GM04504 (cell line): Measurements from ENCODE around the gene WDR20.
"Not testable (repeated sequence)": the region's sequence is repeated elsewhere in the genome, so short reads cannot be mapped to it uniquely, and the experiment has no call there.

Experiments
- DNase-seq: peaks from one replicate; pipeline ENCODE4 v3.0.0-alpha.2; 2012; ENCODE audit warnings: low read depth

Gene WDR20

GRCh38 chr14:102131741-102132140 is 8.0 kb upstream of the WDR20 start:
- no peak for DNase-seq

GRCh38 chr14:102134021-102134420 is 5.7 kb upstream of the WDR20 start:
- DNase-seq, result not testable (repeated sequence)

DNA sequence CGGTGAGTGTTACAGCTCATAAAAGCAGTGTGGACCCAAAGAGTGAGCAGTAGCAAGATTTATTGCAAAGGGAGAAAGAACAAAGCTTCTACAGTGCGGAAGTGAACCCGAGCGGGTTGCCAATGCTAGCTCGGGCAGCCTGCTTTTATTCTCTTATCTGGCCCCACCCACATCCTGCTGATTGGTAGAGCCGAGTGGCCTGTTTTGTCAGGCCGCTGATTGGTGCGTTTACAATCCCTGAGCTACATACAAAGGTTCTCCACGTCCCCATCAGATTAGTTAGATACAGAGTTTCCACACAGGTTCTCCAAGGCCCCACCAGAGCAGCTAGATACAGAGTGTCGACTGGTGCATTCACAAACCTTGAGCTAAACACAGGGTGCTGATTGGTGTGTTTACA is 5.0 kb upstream of the WDR20 start:
- not testable (repeated sequence) for DNase-seq

GRCh38 chr14:102135456-102135855 is 4.2 kb upstream of the WDR20 start:
- DNase-seq, result not testable (repeated sequence)

- DNase-seq, result no peak
Measured at GRCh38 chr14:102138535-102138934, 1.2 kb upstream of the WDR20 start.

GRCh38 chr14:102138961-102139285 is 774 bp upstream of the WDR20 start:
- DNase-seq, result no peak

DNA sequence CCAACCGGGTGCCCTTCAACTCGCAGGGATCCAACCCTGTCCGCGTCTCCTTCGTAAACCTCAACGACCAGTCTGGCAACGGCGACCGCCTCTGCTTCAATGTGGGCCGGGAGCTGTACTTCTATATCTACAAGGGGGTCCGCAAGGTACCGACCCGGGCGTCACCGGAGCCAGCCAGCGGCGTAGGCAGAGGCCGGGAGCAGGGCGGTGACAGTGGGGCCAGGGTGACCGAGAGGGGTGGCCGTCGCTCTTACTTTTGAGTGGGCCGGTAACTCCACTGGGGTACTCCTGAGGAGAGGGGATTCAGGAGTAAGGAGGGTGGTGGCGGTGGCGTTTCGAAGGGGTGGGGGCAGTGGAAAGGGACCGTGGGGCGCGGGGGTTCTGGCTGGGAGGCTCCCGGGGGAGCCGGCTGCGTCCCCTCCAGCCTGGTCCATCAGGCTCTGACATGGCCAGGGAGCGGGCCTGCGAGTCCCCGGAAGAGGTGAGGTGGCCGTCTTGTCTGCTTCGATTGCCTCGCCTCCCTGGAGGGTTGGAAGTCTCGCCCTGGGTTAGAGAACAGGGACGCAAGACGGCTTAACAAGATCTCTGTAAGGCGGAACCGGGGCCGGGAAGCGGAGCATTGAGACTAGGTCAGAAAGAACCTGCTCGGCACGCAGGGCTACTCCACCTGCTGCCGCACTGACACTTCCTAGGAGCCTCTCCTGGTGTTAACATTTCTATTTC is 491 bp downstream of the WDR20 start:
- no peak for DNase-seq

DNA sequence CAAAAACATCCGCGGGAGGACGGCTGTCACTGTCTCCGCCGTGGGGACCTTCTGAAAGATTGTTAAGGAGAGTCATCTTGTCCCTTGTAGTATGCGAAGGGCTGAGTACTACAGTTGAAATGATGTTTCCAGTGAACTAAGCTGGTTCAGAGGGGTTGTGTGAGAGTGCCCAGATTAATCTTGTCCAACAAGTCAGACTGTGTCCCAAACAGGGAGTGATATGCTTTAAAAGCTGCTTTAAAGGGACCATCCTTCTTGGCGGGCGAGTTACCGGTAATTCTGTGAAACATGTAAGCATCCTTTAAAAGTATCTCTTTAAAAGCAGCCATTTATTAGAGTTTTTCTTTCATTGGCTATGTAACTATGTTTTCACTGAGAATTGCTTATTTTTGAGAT is 1.1 kb downstream of the WDR20 start:
- no peak for DNase-seq

DNA sequence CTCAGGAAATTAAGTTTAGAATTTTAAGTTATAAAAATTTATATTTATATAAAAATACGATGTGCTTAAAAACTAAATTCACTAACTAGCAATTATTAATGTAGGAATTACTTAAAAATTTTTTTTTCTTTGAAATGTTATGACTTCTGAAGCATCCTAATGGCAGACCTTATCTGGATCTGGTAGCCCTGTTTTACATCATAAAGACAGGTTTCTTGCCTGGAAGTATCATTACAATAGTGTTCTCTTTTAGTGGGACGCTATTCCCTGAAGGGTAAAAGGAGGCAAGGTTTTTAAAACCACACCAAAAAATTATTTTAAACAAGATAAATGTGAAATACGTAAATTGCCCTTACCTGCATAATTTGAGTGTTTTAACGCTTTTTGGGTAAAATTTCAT is 2.1 kb downstream of the WDR20 start:
- no peak for DNase-seq

DNA sequence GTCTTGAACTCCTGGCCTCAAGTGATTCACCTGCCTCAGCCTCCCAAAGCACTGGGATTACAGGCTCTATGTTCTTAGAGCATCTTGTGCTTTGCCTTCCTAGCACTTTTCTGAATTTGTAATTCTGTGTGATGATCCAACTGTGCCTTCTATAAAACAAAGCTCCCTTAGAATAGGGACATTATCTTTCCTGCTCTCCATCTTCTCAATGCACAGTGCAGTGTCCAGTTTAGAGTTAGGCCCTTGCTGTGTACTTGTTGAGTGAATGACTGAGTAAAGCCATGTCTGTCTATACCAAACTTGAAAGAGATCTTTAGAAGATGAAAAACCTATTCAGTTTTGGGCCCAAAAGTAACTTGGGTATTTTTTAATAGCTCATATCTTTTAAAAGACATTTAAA is 5.2 kb downstream of the WDR20 start:
- DNase-seq, result no peak

DNA sequence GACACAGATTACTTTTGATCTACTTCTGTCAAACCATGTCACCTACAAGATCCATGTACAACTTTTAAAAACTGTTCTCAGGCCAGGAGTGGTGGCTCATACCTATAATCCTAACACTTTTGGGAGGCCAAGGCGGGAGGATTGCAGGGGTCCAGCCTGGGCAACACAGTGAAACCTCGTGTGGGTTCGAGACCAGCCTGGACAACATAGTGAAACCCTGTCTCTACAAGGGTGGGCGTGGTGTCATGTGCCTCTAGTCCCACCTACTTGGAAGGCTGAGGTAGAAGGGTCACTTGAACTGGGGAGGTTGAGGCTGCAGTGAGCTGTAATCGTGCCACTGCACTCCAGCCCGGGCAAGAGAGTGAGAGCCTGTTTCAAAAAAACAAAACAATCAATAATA is 5.7 kb downstream of the WDR20 start:
- DNase-seq, result no peak

GRCh38 chr14:102146423-102146822 is 6.7 kb downstream of the WDR20 start:
- DNase-seq, result no peak

DNA sequence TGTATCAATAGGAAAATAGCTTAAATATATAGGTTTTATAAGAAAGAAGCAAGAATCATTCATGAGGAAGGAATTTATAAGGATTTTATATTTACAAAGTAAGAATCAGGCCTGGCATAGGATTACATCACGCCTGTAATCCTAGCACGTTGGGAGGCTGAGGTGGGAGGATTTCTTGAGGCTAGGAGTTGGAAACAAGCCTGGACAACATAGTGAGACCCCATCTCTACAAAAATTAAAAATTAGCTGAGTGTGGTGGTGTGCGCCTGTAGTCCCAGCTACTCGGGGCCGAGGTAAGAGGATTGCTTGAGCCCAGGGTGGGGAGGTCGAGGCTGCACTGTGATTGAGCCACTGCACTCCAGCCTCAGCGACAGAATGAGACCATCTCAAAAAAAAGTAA is 10.4 kb downstream of the WDR20 start:
- no peak for DNase-seq

DNA sequence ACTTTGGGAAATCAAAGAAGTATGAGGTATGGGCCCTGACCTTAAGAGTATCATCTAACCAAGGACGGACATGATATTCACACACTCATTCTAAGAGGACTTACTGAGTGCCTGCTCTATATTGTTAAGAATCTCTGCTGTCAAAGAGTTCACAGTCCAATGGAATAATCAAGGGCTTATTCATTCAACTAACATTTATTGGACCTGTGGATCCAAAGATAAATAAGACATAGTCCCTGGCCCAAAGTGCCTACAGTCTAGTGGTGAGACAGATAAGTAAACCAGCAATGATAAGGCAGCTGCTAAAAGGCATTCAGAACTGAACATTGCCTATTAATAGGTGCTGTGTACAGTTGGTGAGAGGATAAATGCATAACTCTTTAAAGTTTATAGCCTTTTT is 11.0 kb downstream of the WDR20 start:
- no peak for DNase-seq

DNA sequence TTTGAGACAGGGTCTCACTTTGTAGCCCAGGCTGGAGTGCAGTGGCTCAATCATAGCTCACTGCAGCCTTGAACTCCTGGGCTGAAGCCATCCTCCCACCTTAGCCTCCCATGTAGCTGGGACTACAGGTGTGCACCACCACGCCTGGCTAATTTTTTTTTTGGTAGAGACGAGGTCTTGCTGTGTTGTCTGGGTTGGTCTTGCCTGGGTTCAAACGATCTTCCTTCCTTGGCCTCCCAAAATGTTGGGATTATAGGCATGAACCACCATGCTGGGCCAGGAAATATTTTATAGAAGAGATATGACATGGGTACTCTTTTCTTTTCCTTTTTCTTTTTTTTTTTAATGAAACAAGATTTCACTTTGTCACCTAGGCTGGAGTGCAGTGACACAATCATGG is 11.7 kb downstream of the WDR20 start:
- DNase-seq, result not testable (repeated sequence)

- no peak for DNase-seq
Measured at GRCh38 chr14:102154121-102154520, 14.4 kb downstream of the WDR20 start.

- no peak for DNase-seq
Measured at GRCh38 chr14:102154821-102155549, 15.3 kb downstream of the WDR20 start.

DNA sequence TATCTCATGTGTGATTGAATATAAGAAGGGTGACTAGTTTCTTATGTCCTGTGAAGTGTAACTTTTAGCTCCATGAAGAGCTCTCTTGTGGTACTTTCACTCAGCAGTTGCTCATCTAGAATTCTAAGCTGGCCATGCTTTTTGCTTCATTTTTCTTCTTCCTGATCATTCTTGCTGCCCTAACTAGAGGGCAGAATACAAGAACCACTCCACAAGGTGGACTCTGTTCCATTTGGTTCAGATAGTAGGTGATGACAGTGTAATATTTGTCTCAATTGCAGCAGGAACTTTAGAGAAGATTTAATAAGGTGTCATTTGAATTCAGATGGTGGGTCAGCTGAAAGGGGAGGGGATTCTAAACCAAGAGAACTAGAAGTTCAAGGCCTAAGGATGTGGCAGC is 17.6 kb downstream of the WDR20 start:
- no peak for DNase-seq

DNA sequence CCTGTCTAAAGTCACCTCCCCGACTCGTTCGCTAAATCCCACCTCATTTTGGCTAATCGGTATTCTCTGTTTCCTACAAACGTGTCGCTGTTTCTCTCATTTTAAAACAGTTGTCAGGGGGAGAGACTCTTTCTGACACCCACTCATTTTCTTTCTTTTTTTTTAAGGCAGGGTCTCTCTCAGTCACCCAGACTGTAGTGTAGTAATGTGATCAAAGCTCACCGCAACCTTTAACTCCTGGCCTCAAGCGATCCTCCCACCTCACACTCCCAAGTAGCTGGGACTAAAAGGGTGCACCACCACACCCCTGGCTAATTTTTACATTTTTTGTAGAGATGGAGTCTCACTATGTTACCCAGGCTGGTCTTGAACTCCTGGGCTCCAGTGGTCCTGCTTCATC is 19.1 kb downstream of the WDR20 start:
- DNase-seq, result no peak

GRCh38 chr14:102159841-102160240 is 20.1 kb downstream of the WDR20 start:
- no peak for DNase-seq

DNA sequence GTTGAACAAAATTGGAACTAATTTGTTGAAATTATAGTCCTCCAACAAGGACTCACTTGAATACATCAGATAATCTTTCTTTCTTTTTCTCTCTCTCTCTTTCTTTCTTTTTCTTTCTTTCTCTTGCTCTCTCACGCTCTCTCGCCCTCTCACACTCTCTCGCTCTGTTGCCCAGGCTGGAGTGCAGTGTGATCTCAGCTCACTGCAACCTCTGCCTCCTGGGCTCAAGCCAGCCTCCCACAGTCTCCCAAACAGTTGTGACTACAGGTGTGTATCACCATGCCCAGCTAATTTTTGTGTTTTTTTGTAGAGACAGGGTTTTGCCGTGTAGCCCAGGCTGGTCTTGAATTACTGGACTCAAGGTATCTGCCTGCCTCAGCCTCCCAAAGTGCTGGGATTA is 22.8 kb downstream of the WDR20 start:
- DNase-seq, result no peak

DNA sequence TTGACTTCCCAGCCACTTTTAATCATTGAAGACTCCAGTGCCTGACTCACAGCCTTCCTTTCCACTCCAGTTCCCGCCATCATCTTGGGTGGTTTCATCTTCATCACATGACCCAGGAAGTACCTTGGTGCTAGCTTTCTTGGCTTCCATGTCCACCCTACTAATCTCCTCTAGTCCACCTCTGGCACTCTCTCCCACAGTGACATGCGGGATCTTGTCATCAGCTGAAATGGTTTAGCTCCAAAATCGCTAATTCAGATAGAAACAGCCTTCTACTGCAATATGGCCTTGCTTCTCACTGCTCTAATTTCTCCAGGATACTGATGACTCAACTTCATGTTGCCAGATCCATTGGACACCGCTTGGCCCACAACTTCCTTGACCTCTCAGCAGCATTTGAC is 24.5 kb downstream of the WDR20 start:
- no peak for DNase-seq

GRCh38 chr14:102164965-102165364 is 25.3 kb downstream of the WDR20 start:
- no peak for DNase-seq

DNA sequence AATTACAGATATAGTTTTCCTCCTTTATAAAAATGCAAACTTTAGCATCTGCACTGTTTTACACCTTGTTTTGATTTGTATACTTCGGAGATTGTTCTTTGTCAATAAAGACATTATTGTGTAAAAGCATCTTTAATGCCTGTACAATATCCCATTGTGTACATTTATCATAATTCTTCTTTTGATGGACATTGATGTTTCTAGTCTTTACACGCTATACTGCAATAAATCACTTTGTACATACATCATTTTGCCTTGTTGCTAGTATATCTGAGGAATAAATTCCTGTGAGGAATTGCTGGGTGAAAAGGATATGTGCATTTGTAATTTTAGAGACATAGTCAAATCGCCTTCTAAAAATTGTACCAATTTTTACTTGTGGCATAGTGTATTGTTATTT is 30.4 kb downstream of the WDR20 start:
- DNase-seq, result no peak
